ENCODE results near the gene HPN. TPM values are rescaled to one million over a fixed set of nuclear protein-coding genes. Genes with fewer than 3 reads are reported as not detected.
"Not testable (repeated sequence)": the region's sequence is repeated elsewhere in the genome, so short reads cannot be mapped to it uniquely, and the experiment has no call there.

Gene HPN
- not detected in 2 replicates for total RNA-seq (2014; rRNA removed; shearing (Covaris generic))
- 0.14 TPM in 1 of 2 replicates, not detected in the other for polyA plus RNA-seq (2014; cell fraction: nucleus; rRNA removed)

- no peak for DNase-seq (ENCODE audit: extremely low read depth, low read depth)
Observed at GRCh38 chr19:35041548-35042055, at the start of gene HPN. HPN (plus strand) TSS chr19:35041721; CDS start chr19:35042507, 786 bp downstream.

GRCh38 chr19:34992582-34992981 lies 48.9 kb upstream of the HPN start:
- not testable (repeated sequence) for DNase-seq (ENCODE audit: extremely low read depth, low read depth)

GRCh38 chr19:34994286-34994642 lies 47.3 kb upstream of the HPN start:
- no peak for DNase-seq (ENCODE audit: extremely low read depth, low read depth)

GRCh38 chr19:34994643-34995541 lies 46.6 kb upstream of the HPN start:
- DNase-seq (ENCODE audit: extremely low read depth, low read depth), result peak; percentile 60

- no peak for DNase-seq (ENCODE audit: extremely low read depth, low read depth)
Observed at GRCh38 chr19:34995551-34995950, 46.0 kb upstream of the HPN start.

GRCh38 chr19:34997071-34997617 lies 44.4 kb upstream of the HPN start:
- DNase-seq (ENCODE audit: extremely low read depth, low read depth), result no peak

GRCh38 chr19:34998224-34998623 lies 43.3 kb upstream of the HPN start:
- DNase-seq (ENCODE audit: extremely low read depth, low read depth), result not testable (repeated sequence)

- no peak for DNase-seq (ENCODE audit: extremely low read depth, low read depth)
Observed at GRCh38 chr19:34998777-34999497, 42.6 kb upstream of the HPN start.

- DNase-seq (ENCODE audit: extremely low read depth, low read depth), result peak; percentile 65
Observed at GRCh38 chr19:34999498-35000337, 41.8 kb upstream of the HPN start, which contains the start of gene GRAMD1A. GRAMD1A (plus strand) TSS chr19:35000323; CDS start chr19:35000479, 156 bp downstream.

- no peak for DNase-seq (ENCODE audit: extremely low read depth, low read depth)
Observed at GRCh38 chr19:35000338-35000646, 41.2 kb upstream of the HPN start.

- DNase-seq (ENCODE audit: extremely low read depth, low read depth), result no peak
Observed at GRCh38 chr19:35000647-35001501, 40.6 kb upstream of the HPN start.

GRCh38 chr19:35002037-35002535 lies 39.4 kb upstream of the HPN start:
- DNase-seq (ENCODE audit: extremely low read depth, low read depth), result no peak

GRCh38 chr19:35004517-35005255 lies 36.8 kb upstream of the HPN start:
- no peak for DNase-seq (ENCODE audit: extremely low read depth, low read depth)

- DNase-seq (ENCODE audit: extremely low read depth, low read depth), result no peak
Observed at GRCh38 chr19:35005256-35005977, 36.1 kb upstream of the HPN start.

GRCh38 chr19:35006007-35006341 lies 35.5 kb upstream of the HPN start:
- DNase-seq (ENCODE audit: extremely low read depth, low read depth), result not testable (repeated sequence)

- peak; percentile 41 for DNase-seq (ENCODE audit: extremely low read depth, low read depth)
Observed at GRCh38 chr19:35006342-35006998, 35.1 kb upstream of the HPN start.

GRCh38 chr19:35006999-35007365 lies 34.5 kb upstream of the HPN start:
- DNase-seq (ENCODE audit: extremely low read depth, low read depth), result no peak
